MCF 10A (cell line): ENCODE measurements around the gene MAML2. TPM values are rescaled to one million over a fixed set of nuclear protein-coding genes. Genes with fewer than 3 reads are reported as not detected.
A peak's percentile ranks its signal among the peaks of the same experiment; 100 is the strongest.

Experiments used
- BruUV-seq: library from RNA; stranded (reverse); fragments of 400-500 nt; replicated peaks from 2 replicates; lab custom pipeline; 2021; lab: Mats Ljungman, UMichigan
- CTCF ChIA-PET: fragments of 300-600 bp; sonication (Branson Sonifier 250); formaldehyde crosslinking; extraction: SDS; loops from one replicate; lab custom pipeline; 2021; ENCODE audit warnings: antibody characterized with exemption, inconsistent platforms; lab: Yijun Ruan, JAX
- POLR2A ChIA-PET: fragments of 300-600, 350-650 bp; sonication (Branson Sonifier 250); formaldehyde crosslinking; extraction: SDS; loops from one replicate; lab custom pipeline; 2020; ENCODE audit warnings: antibody characterized with exemption, inconsistent platforms; lab: Yijun Ruan, JAX
- DNase-seq: peaks from one replicate; pipeline ENCODE4 v3.0.0-alpha.2; 2018; ENCODE audit not compliant: unreplicated experiment
- H3K27ac Mint-ChIP-seq: one replicate; pipeline ENCODE4 v1.8.0; 2022; ENCODE audit warnings: mild to moderate bottlenecking, low read depth, mixed read lengths; ENCODE audit not compliant: unreplicated experiment
- H3K27me3 Mint-ChIP-seq: one replicate; pipeline ENCODE4 v1.8.0; 2022; ENCODE audit warnings: mixed read lengths; ENCODE audit not compliant: insufficient read depth, unreplicated experiment
- H3K36me3 Mint-ChIP-seq: one replicate; pipeline ENCODE4 v1.8.0; 2022; ENCODE audit warnings: mild to moderate bottlenecking, moderate library complexity, mixed read lengths; ENCODE audit not compliant: insufficient read depth, unreplicated experiment
- H3K4me1 Mint-ChIP-seq: one replicate; pipeline ENCODE4 v1.8.0; 2022; ENCODE audit warnings: mixed read lengths; ENCODE audit not compliant: insufficient read depth, unreplicated experiment
- H3K4me3 Mint-ChIP-seq: one replicate; pipeline ENCODE4 v1.8.0; 2022; ENCODE audit warnings: mild to moderate bottlenecking, moderate library complexity, mixed read lengths; ENCODE audit not compliant: unreplicated experiment
- H3K9me3 Mint-ChIP-seq: one replicate; pipeline ENCODE4 v1.8.0; 2022; ENCODE audit warnings: mixed read lengths; ENCODE audit not compliant: unreplicated experiment
- CTCF ChIP-seq: fragments of 200-600 bp; IDR thresholded peaks from one replicate; pipeline ENCODE4 v1.8.0; 2022; ENCODE audit warnings: antibody characterized with exemption, mild to moderate bottlenecking; ENCODE audit not compliant: unreplicated experiment
- intact Hi-C: fragments of 100-400 bp; cut with micrococcal nuclease; formaldehyde crosslinking; loops from 2 replicates; pipeline ENCODE4 v1.14.1; 2022
- total RNA-seq: library from RNA; stranded (reverse); gene quantifications from 2 replicates; pipeline ENCODE4 v1.2.3, GENCODE V29; 2022

The MAML2 gene
- total RNA-seq, 1 experiment from 2014 or later, result 8.6 TPM

- CTCF ChIA-PET, result interaction anchor here (0.6 to 0.8 kb wide), 2 partner anchors 11 to 419 kb away, joined by 3 to 4 read pairs; no protein-coding TSS in a partner anchor
- no peak for TF ChIP-seq CTCF
- no TSS peak for BruUV-seq
Observed at GRCh38 chr11:95976550-95976949, 366.4 kb downstream of the MAML2 start.

GRCh38 chr11:95975343-95975742, 367.7 kb downstream of the MAML2 start:
- H3K36me3 Mint-ChIP-seq, result peaks cover 8% of the 10 kb centered on the region
- TF ChIP-seq CTCF, result no peak
- no TSS peak for BruUV-seq
- H3K4me1 Mint-ChIP-seq, result peaks cover 9% of the 10 kb centered on the region
- no peaks in the 10 kb centered on the region for H3K27me3 Mint-ChIP-seq
- CTCF ChIA-PET, result interaction anchor here (1.0 kb wide), 1 partner anchor 25 kb away, joined by 4 read pairs; no protein-coding TSS in a partner anchor
- DNase-seq, result no peak
- H3K27ac Mint-ChIP-seq, result no peak overlapping the region
- intact Hi-C loops, result no loop called here
- no peak overlapping the region for H3K4me3 Mint-ChIP-seq
- POLR2A ChIA-PET, result interaction anchor here (0.7 to 1.0 kb wide), 2 partner anchors 51 to 906 kb away, joined by 3 to 4 read pairs; no protein-coding TSS in a partner anchor
- H3K9me3 Mint-ChIP-seq, result no peaks in the 10 kb centered on the region

More at GRCh38 chr11:95976550-95976949, 366.4 kb downstream of the MAML2 start:
- intact Hi-C loops, result no loop called here
- Mint-ChIP-seq H3K4me3 (no peak overlapping the region), H3K27ac (no peak overlapping the region), H3K27me3 (no peaks in the 10 kb centered on the region), H3K36me3 (peaks cover 8% of the 10 kb centered on the region), H3K9me3 (no peaks in the 10 kb centered on the region), H3K4me1 (peaks cover 9% of the 10 kb centered on the region)
- no peak for DNase-seq
- POLR2A ChIA-PET, result no interaction called here

- Mint-ChIP-seq H3K27ac (no peak overlapping the region), H3K36me3 (no peaks in the 10 kb centered on the region), H3K4me1 (no peaks in the 10 kb centered on the region), H3K4me3 (no peak overlapping the region), H3K9me3 (no peaks in the 10 kb centered on the region), H3K27me3 (no peaks in the 10 kb centered on the region)
- POLR2A ChIA-PET, result no interaction called here
- CTCF ChIA-PET, result no interaction called here
- no TSS peak for BruUV-seq
- no peak for TF ChIP-seq CTCF
- no peak for DNase-seq
- intact Hi-C loops, result no loop called here
Observed at GRCh38 chr11:95972060-95972459, 370.9 kb downstream of the MAML2 start.

GRCh38 chr11:95968585-95968984, 374.4 kb downstream of the MAML2 start:
- H3K27me3 Mint-ChIP-seq, result no peaks in the 10 kb centered on the region
- BruUV-seq, result no TSS peak
- H3K36me3 Mint-ChIP-seq, result no peaks in the 10 kb centered on the region
- no peak overlapping the region for H3K4me3 Mint-ChIP-seq
- H3K27ac Mint-ChIP-seq, result no peak overlapping the region
- intact Hi-C loops, result loop anchor here (2.0 kb wide), 1 partner anchor 120 kb away; no protein-coding TSS in a partner anchor
- POLR2A ChIA-PET, result no interaction called here
- CTCF ChIA-PET, result interaction anchor here (0.6 to 1.2 kb wide), 3 partner anchors 77 to 375 kb away, joined by 3 to 4 read pairs (median 3); no protein-coding TSS in a partner anchor
- peak; percentile 44 for DNase-seq
- peak; percentile 27 for TF ChIP-seq CTCF
- H3K9me3 Mint-ChIP-seq, result no peaks in the 10 kb centered on the region
- H3K4me1 Mint-ChIP-seq, result no peaks in the 10 kb centered on the region
